ENCODE data around the gene TMEM95. TPM values are rescaled to one million over a fixed set of nuclear protein-coding genes. Genes with fewer than 3 reads are reported as not detected.

The TMEM95 gene
- total and polyA plus RNA-seq, 2 donors (not counting 1 experiment from before 2014, with no cell fraction given) = 0.25 TPM; not detected in 1

GRCh38 chr17:7329374-7329996, 25.5 kb upstream of the TMEM95 start:
- H3K4me1 Mint-ChIP-seq = peaks cover 40% of the 10 kb centered on the region
- under 1% methylated on average over 40 of the region's 43 CpGs for WGBS (ENCODE audit: insufficient coverage)

More at GRCh38 chr17:7329374-7329996, 25.5 kb upstream of the TMEM95 start:
- Mint-ChIP-seq H3K27ac (peak overlapping the region; percentile 98), H3K4me3 (peak overlapping the region; percentile 96), H3K27me3 (no peaks in the 10 kb centered on the region), H3K9me3 (ENCODE audit: insufficient read depth) (no peaks in the 10 kb centered on the region)
- Histone ChIP-seq H3K79me2 (ENCODE audit: control insufficient read depth, insufficient read depth, low read length) (peaks cover 26% of the 10 kb centered on the region), H3K9me3 (ENCODE audit: control extremely low read depth in 1 of 3, control insufficient read depth in 2 of 3, insufficient read depth in 1 of 3, low read length in 2 of 3) (no peaks in the 10 kb centered on the region), H3K9ac (ENCODE audit: low read length) (peak overlapping the region; percentile 86), H3K4me3 (ENCODE audit: control extremely low read depth in 1 of 5, extremely low read depth in 1 of 5, insufficient read depth in 1 of 5, low read depth in 2 of 5, low read length in 4 of 5) (peak overlapping the region; percentile 65 to 92 (median 81)), H3K27ac (ENCODE audit: low read length in 2 of 2) (peak overlapping the region; percentile 86 to 93), H2AFZ (ENCODE audit: insufficient read depth, low read depth, low read length, poor library complexity, severe bottlenecking) (peak overlapping the region; percentile 94), H3K4me2 (replicated peaks; ENCODE audit: low read depth, low read length, poor library complexity, severe bottlenecking) (peak overlapping the region; percentile 88), H3K36me3 (replicated peaks in 1 of 2; ENCODE audit: control extremely low read depth in 1 of 2, control insufficient read depth in 1 of 2, extremely low read depth in 1 of 2, insufficient read depth in 2 of 2, low read length in 1 of 2) (peaks cover 0 to 14% of the 10 kb centered on the region in 2 experiments), H3K4me1 (ENCODE audit: control insufficient read depth in 2 of 2, insufficient read depth in 2 of 2, low read length in 2 of 2) (peaks cover 23 to 46% of the 10 kb centered on the region in 2 donors), H3K27me3 (replicated peaks in 1 of 4; ENCODE audit: control extremely low read depth in 1 of 4, control insufficient read depth in 3 of 4, insufficient read depth in 4 of 4, low read length in 3 of 4) (no peaks in the 10 kb centered on the region), H4K20me1 (ENCODE audit: control insufficient read depth, insufficient read depth, low read length, poor library complexity, severe bottlenecking) (no peaks in the 10 kb centered on the region)
- DNase-seq (peak; percentile 100), ATAC-seq (ENCODE audit: low read depth) (peak; percentile 71)
- TF ChIP-seq EZH2 (IDR thresholded peaks at IDR 0.05; ENCODE audit: borderline replicate concordance, insufficient read depth, low read depth, low read length, poor library complexity, severe bottlenecking) (no peak), CTCF (IDR thresholded peaks at IDR 0.05) (no peak)
- POLR2A ChIA-PET = interaction anchor here (0.6 to 2.4 kb wide), 19 partner anchors 9 to 918 kb away, joined by 3 to 18 read pairs (median 4); partner anchors contain the start of genes CD68, CTC1, CTDNEP1 and ELP5
- CTCF ChIA-PET = interaction anchor here (0.8 to 2.7 kb wide), 19 partner anchors 9 to 284 kb away, joined by 3 to 20 read pairs (median 5); partner anchors contain the start of genes ACADVL, DLG4, GABARAP and GPS2
- intact Hi-C loops (cut with micrococcal nuclease) = loop anchor here (1.0 kb wide), 9 partner anchors 14 to 243 kb away; partner anchors contain the start of genes DVL2, EIF5A, ELP5 and GABARAP

Measured in B cell (primary cell).